Hematopoietic multipotent progenitor cell treated with erythropoietin and hydrocortisone succinate and interleukin-3 and kit ligand, for 4 days (in vitro differentiated cells): ENCODE results near the gene MACROD2.
"Not testable (repeated sequence)": the region's sequence is repeated elsewhere in the genome, so short reads cannot be mapped to it uniquely, and the experiment has no call there.

Source experiments
- DNase-seq: peaks from one replicate; pipeline ENCODE4 v3.0.0-alpha.2; 2015

The MACROD2 gene

DNA sequence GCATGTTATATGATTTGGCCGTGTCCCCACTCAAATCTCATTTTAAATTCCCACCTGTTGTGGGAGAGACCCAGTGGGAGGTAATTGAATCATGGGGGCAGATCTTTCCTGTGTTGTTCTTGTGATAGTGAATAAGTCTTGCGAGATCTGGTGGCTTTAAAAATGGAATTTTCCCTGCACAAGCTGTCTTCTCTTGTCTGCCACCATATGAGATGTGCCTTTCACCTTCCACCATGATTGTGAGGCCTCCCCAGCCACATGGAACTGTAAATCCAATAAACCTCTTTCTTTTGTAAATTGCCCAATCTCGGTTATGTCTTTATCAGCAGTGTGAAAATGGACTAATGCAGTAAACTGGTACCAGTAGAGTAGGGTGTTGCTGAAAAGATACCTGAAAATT, 986.2 kb downstream of the MACROD2 start:
- not testable (repeated sequence) for DNase-seq

DNA sequence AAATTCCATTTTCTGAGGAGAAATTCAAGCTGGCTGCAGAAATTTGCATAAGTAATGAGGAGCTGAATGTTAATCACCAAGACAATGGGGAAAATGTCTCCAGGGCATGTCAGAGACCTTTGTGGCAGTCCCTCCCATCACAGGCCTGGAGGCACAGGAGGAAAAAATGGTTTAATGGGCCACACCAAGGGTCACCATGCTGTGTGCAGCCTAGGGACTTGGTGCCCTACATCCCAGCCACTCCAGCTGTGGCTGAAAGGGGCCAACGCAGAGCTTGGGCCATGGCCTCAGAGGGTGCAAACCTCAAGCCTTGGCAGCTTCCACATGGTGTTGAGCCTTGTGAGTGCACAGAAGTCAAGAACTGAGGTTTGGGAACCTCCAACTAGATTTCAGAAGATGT, 987.0 kb downstream of the MACROD2 start:
- not testable (repeated sequence) for DNase-seq

DNA sequence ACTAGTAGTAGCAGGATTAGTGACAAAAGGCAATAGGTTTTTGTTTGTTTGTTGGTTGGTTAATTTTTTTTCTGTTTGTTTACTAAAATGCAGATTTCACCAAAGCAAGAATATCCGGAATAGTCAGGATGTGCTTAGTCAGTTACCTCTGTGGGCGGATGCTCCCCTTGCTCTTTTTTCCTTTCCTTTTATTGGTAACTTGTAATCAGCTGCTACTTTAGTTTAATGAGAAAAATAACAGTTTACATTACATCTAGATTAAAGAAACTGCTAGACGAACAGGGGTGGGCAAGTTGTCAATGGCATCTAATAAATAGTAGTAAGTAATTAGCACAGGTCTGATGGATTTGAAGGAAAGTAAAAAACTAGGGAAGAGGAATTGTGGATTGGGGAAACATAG, 989.0 kb downstream of the MACROD2 start:
- DNase-seq: no peak

DNA sequence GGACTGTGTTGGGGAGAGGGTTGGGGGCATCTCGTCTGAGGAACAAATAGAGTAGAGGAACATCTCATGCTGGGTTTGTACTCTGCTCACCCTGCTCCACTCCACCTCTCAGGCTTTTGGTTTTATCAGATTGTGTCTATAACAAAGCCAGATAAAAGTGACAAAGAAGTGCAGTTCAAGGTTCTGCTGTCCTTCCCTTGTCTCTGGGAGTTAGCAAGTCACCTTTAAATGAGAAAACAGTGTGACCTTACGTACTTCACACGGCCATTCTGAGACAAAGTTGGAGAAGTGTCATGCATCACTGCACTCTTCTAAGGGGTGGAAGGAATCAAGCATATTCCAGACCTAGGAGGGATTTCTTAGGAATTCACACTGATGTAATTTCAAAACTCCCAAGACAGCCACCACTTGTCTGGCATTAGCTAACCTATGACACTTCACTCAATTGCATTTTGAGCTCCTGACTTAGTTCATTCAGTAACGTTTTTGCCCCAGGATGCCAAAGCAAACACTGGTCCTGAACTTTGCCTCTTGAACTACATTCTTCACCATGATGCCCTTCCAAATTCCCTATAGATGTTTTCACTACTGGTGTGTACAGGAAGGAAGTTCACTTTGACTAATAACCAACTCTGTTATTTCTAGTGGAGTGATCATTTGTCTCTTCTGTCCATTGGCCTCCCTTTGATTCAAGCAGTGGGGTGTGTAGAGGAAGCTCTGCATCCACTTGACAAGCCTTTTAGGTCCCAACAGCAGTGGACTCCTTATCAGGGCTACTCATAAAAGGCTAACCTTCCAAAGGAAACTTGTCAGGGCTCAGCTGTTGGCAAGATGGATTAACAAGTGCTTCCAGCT, 989.7 kb downstream of the MACROD2 start:
- DNase-seq: no peak

DNA sequence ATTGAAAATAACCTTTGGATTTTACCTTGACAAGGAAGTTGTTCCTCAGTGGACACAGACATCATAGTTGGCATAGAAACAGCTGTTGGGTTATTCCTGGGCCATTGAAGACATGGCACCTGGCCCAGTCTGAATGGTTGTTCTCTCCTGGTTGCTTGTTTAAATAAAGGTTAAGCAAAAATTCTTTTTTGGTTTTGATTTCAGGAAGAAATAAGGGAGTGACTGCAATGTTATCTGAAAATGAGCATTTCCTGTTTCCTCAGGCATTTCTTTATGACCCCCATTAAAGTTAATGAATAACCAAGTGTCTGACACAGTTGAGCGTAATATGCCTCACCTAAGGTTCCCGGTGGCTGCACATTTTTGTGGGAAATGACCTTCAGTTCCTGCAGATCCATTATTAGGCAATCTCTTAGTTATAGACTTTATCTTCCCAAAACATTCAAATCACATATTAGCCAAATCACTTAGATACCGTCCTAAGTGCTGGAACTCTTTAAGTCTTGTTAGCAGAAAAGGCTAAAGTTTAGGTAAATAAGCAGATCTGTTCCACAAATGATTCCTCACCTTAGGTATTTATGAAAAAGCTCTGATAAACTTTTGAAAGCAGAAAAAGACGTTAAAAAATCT, 990.8 kb downstream of the MACROD2 start:
- no peak for DNase-seq

DNA sequence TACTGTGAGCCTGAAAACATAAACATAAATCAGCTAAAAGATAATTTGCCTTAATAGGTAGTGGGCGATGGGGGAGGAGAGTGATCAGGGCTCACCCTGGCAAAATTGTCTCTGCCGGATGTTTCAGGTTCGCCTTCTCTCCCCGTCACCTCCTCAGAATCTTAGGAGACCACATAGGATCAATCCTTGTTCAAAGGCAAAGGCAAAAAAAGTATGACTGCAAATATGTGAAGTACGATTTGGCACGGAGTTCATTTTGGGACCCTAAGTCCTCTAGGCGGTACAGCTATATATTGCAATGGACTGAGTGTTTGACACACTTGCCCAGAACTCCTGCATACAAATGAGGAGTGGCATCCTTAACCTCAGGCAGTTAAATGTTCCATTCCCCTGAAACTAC, 991.3 kb downstream of the MACROD2 start:
- no peak for DNase-seq

DNA sequence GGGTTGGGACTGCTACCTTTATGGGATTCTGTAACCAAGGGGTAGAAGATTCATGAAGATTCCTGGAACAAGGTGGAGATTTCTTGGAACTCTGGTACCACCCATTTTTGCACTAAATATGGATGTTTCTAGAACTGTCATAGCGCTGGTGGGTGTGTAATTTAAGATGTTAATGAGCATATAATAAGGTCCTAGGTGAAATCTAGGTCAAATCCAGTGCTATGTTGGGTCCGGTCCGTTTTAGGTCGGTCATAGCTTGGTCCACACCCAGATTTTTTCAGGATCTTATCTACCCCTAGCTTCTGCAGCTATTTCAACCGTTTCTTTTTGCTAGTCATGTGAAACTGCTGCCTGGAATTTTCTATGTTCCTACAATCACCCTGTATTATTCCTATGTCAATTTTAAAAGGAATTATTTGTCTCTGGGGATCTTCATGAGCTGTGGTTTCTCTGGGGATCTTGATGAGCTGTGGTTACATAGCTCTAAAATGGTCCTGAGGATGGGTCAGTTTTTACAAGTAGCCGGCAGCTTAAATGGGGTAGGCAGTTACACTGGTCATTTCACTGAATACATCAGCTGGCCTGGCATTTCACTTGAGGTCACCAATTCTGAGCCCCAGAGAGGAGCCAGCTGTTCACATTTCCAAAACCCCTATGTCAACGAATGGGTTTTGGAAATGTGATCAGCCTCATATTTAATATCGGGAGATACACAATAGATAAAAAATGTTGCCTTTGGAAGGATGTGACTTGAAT, 994.4 kb downstream of the MACROD2 start:
- no peak for DNase-seq

DNA sequence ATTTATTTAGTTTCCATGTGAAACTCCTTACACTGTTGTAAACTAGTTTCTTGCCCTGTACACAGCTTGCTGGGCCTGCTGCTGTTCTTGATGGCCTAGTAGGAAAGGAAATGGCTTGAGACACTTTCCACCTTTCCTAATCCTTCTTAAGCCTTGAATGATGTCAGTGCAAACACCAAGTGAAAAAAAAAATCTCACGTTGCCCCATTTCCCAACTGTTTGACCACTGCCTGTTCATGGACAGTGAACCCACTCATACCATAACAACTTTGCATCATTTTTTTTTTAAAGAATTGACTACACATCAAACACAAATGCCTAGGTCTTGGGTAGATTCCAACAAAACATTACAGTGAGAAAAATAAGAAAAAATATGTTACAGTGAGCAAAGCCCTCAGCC, 995.7 kb downstream of the MACROD2 start:
- no peak for DNase-seq

DNA sequence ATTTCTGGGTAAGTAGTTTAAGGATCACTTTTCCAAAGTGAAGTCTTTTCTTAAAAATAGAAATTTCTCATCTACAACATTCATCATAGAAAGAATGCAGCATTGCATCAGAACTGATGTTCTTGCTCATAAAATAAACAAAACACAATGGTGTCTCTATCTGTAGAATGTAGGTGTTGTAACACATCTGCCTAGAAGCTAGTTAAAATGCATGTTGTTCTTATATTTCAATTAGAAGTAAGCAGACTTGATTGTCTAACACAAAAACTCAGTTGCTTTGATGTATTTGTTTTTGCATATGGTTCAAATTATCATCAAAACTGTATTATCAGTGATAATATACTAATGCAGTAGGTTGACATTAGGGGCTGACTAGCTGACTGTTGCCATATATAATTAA, 996.8 kb downstream of the MACROD2 start:
- DNase-seq: no peak

DNA sequence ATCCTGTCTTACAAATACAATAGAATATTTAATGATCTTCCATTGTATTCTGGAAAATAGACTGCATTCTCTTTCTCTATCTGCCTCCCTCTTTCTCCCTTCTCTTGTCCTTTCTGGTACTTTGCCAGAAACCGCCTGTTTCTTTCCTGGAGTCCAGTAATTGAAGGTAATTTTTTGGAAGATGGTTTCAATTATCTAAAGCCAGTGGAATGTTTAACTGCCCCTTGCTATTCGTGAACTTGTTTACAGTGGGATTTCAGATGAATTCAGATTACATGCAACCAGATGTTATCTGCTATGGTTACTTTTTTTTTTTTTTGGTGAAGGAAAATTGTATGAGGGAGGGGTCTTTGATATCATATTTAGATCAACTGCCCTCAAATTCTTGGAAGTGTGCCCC, 997.6 kb downstream of the MACROD2 start:
- no peak for DNase-seq

DNA sequence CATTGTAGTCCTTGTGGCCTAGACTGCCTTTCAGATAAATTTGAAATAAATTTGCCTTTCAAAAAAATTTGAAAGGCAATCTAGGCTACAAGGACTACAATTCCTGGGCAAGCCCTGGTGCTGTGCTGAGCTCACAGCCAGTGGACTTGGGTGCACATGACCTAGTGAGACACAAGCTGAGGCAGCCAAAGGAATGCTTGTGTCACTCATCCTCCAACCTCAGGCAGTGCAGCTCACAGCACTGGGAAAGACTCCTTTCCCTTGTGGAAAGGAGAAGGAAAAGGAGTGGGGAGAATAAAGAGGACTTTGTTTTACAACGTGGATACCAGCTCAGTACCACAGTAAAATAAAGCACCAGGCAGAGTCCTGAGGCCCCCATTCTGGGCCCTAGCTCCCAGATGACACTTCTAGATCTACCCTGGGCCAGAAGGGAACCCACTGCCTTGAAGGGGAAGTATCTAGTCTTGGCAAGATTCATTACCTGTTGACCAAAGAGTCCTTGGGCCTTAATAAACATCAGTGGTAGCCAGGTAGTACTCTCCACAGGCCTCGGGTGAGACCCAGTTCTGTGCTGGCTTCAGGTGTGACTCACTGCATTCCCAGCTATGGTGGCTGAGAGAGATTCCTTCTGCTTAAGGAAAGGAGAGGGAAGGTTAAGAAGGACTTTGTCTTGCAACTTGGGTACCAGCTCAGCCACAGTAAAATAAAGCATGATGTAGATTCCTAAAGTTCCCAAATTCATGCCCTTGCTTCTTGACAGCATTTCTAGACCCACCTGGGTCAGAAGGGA, 1001.8 kb downstream of the MACROD2 start:
- DNase-seq: no peak

DNA sequence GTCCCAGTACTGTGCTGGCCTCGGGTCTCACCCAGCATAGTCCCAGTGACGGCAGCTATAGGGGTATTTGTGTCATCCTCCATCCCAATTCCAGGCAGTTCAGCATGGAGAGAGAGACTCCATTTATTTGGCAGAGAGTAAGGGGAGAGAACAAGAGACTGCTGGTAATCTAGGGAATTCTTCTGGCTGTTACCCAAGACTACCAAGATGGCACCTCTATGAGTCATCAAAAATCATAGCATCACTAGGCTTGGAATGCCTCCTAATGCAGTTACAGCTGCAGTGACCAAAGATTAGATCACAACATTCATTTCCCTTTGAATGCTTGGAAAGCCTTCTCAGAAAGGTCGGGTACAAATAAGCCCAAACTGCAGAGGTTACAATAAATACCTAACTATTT, 1002.5 kb downstream of the MACROD2 start:
- DNase-seq: no peak

DNA sequence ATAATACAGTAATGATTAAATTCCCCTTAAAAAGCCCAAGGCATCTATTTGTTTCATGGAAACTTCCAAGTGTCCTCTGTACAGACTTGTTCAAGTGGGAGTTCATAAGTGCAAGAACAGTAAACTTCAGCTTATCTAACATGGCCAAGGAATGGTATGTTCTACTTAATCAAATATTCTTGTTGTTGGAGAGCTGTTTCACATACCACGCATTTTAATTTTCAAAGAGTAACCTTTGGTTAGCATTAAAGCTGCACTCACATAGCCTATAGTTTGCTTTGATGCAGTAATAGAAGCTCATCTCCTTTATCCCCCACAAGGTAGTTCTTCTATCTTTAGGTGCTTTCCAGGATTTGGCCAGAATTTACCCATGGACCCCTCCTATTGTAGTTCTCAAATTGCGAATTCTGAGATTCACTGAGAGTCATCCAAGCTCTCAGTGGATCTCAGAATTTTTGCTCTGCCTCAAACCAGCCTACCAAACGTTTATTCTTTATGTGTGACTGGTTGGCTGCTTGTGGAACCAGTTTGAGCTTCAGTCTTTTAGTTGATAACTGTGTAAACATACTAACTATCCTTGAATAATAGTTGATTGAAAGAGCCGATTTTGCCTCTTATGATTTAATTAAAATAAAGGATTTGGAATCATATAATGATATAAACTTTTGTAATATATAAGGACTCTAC, 1010.1 kb downstream of the MACROD2 start:
- DNase-seq: no peak

DNA sequence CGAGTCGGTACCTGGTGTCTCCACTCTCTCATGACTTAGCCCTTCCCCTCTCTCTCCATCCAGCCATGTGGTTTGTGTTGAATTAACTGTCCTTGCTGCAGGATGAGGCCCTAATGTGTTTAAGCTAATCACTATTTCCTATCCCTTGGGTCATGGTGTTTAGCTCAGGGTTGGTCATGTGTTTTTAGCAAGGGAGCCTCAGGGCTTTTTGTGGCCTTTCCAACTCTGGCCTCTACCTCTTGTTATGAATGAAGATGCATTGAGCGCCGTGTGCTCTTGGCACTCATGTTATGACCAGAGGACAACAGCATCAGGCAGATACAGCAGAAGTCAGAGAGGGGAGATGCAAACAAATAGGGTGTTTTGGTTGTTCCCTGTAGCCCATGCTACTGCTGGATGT, 1016.3 kb downstream of the MACROD2 start:
- DNase-seq: no peak

DNA sequence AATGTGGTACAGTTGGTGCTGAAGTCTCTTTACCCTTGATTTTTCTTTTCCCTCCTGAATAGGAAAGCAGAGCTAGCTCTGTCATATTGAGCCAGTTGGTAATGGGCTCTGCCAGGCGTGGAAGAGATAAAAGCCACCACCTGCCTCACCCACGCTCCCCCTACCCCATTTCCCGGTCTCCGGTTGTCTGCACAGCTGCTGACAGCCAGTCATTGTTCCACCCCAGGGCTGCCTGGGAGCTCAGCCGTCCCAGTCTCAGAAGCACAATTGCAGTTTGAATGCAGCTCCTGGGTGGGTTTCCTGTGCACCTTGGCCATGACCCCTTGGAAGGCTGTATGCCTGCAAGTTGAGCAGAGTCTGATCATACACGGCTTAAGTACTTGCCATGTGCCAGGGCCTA, 1017.2 kb downstream of the MACROD2 start:
- no peak for DNase-seq

DNA sequence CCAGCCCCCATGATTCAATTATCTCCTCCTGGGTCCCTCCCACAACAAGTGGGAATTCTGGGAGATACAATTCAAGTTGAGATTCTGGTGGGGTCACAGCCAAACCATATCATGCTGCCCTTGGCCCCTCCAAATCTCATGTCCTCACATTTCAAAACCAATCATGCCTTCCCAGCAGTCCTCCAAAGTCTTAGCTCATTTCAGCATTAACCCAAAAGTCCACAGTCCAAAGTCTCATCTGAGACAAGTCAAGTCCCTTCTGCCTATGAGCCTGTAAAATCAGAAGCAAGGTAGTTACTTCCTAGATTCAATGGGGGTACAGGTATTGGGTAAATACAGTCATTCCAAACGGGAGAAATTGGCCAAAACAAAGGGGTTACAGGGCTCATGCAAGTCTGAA, 1021.6 kb downstream of the MACROD2 start:
- not testable (repeated sequence) for DNase-seq

DNA sequence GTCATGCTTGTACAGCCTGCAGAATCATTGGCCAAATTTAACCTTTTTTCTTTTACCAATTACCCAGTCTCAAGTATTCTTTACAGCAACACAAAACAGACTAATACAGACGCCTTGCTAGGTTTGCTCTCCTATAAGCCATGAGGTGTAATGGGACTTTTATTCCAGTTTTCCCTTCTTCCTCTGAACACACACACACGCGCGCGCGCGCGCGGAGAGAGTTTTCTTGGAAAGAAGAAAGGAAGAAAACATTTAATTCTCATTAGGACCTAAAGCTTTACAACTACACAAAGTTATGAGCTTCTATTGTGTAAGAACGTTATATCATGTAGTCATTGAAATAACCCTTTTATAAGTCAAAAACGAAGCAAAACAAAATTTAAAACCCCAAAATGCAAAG, 1023.6 kb downstream of the MACROD2 start:
- DNase-seq: no peak

DNA sequence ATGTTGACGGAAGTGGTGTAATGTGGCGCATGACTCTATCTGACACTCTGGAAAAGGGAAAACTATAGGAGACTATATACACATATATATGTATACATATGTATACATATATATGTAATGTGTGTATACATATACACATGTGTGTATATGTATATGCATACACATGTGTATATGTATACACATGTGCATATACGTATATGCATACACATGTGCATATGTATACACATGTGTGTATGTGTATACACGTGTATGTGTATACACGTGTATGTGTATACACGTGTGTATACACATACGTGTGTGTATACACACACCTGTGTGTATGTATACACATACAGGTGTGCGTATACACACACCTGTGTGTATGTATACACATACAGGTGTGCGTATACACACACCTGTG, 1025.5 kb downstream of the MACROD2 start:
- no peak for DNase-seq

DNA sequence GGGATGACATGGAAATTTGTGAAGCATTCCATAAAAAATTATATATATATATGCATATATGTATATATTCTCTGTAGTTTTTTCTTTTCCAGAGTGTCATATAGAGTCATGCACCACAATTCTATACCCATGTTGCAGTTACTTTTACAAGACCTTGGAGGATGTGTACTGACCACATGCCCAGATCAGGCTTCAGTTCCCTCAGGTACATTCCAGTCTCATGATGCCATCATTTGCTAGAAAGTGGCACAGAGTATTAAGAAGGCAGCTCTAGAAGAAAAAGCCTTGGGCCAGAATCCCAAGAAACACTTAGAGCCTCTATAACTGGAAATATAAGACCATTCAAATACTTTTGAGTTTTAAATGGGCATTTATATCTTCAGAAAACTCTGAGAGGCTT, 1027.6 kb downstream of the MACROD2 start:
- no peak for DNase-seq

DNA sequence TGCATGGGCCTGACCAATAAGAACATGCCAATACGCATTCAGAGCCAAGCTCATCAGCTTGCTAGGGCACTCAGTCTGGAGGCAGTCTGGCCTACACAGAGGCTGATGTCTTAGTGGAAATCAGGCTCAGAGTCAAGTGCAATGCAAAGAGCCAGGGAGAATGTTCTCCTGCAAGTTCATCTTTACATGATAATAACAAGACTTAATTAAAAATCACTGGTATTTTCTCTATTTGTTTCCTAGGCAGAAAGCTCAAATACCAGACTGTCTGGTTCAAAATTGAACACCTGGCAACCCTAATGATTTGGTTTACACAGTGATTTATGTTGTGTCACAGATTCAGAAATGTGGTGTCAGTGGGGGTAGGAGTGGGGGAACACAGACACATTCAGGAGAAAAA, 1031.4 kb downstream of the MACROD2 start:
- DNase-seq: no peak

DNA sequence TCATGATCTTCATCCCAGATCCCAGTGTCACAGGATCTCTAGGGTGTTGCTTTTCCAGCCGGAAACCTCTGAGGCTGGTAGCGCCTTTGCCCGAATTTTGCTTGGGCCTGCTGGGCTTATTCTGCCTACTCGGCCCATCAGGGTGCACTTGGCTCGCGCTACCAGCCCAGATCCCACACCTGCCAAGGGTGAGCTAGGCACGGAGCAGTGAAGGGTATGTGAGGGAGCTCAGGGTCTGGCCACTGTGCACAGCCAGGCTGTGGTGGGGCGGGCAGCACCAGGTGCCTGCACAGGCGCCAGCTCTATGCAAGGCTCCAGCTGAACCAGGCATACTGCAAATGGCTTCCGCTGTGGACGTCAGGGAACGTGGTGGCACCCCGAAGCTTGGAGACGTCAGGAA, 1035.5 kb downstream of the MACROD2 start:
- no peak for DNase-seq

DNA sequence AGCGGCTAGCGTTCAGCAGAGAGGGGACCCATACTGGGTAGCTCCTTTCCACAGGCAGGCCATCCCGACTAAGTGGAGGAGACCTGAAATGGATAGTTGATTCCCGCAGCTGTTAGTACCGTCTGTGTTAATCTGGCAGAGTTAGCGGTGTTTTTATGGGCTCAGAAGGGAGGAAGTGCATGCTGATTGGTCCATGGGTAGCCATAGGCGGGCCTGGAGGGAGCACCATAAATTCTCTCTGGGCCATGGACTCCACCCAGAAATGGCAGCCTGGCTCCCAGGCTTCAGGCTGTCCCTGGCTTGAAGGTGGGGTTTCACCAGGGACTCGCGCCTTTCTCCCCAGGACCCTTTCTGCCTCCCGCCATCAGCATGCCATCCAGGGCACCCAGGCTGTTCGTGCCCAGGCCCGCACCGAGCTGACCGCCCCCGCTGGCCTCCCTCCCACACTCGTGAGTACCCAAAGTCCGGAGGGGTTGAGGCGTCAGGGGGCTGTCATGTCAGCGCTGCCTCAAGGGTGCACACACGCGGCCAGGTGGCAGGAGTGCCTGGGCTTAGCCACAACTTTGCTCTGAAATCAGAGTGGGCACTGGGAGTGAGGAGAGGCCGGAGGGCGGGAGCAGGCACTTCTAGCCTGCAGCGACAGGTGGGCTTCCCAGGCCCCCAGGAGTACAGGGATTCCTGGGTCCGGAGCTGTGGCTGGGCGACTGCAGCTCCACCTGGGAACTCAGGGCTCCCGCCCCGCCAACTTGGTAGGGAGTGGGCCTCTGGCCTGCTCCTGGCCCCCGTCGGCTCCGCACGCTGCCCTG, 1036.4 kb downstream of the MACROD2 start:
- DNase-seq: no peak
